K562 (cell line): ENCODE results near the gene EML1.

Source experiments
- POLR2A ChIP-seq: fragments of 450-650 bp; conservative IDR thresholded peaks from 2 replicates; pipeline ENCODE4 v1.6.1; 2016
- TRIM28 ChIP-seq: fragments of 450-650 bp; IDR thresholded peaks from 2 replicates; pipeline ENCODE4 v1.6.1; 2017

DNA sequence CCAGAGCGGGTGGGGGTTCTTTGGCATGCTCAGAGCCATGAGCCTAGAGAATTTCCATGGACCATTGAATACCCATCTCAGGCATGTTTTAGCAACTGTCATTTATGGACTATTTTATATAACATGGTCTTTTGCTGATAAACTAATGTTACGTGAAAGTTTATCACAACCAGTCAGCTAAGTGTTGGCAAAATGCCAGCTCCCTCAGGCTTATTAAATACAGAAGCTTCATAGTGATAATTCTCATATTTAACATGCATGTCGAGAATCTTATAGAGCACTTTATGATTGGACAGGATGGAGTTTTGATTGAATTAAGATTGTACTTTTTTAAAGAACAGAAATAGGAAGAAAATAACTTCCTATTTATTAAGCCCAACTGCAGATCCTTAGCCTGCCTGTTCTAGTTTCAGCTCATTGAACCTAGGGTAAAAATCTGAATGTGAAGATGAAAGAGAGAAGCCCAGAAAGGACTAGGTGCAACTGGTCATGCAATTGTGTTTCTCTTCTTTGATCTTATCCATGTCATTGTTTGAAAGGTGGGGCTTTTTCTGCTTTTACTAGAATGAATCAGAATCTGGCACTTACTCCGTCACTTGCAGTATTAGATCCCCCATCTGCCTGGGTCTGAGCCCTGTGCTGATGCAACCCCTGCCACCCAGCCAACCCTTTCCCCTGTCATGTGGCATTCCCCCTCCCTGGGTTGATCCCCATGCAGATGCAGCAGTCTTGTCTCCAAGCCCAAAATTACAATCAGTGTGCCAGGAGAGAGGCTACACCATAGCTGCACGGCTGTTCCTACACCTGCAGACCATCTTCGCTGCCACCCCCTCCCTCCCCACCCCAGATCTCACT, 137.4 kb downstream of the EML1 start:
- no peak for TF ChIP-seq POLR2A
- no peak for TF ChIP-seq TRIM28
